Measurements from ENCODE around the gene SLC35C1. TPM values are rescaled to one million over a fixed set of nuclear protein-coding genes. Genes with fewer than 3 reads are reported as not detected.

Gene SLC35C1
- total RNA-seq, 1 experiment from 2014 or later: 8.9 TPM

GRCh38 chr11:45850446-45850845 is 45.5 kb downstream of the SLC35C1 start:
- Histone ChIP-seq H3K79me1 (ENCODE audit: insufficient read depth, low read depth, low read length, poor library complexity, severe bottlenecking) (no peaks in the 10 kb centered on the region), H4K91ac (ENCODE audit: insufficient read length, low read depth, low read length) (no peak overlapping the region), H3K18ac (ENCODE audit: insufficient read length, low read depth, low read length) (no peak overlapping the region), H2BK15ac (ENCODE audit: low read depth, low read length) (no peak overlapping the region), H3K14ac (ENCODE audit: insufficient read depth, low read length) (no peak overlapping the region), H2BK5ac (ENCODE audit: insufficient read length, low read length) (no peak overlapping the region), H4K8ac (replicated peaks; ENCODE audit: insufficient read length, low read depth, low read length) (no peak overlapping the region), H3K9me3 (ENCODE audit: control insufficient read depth, low read depth, low read length) (no peaks in the 10 kb centered on the region), H3T11ph (ENCODE audit: low read length) (no peak overlapping the region), H2BK12ac (ENCODE audit: insufficient read length, low read depth, low read length) (no peak overlapping the region), H3K56ac (ENCODE audit: insufficient read length, low read depth, low read length) (no peak overlapping the region), H2AFZ (ENCODE audit: low read length) (no peak overlapping the region), H3K27ac (ENCODE audit: insufficient read length, low read depth, low read length) (no peak overlapping the region), H3K9ac (ENCODE audit: extremely low read depth, insufficient read length, low read length) (no peak overlapping the region), H2BK20ac (ENCODE audit: low read depth, low read length, poor library complexity, severe bottlenecking) (no peak overlapping the region), H3K23ac (ENCODE audit: insufficient read length, low read depth, low read length) (no peak overlapping the region), H2BK120ac (ENCODE audit: low read depth, low read length, poor library complexity, severe bottlenecking) (no peak overlapping the region), H3K4me2 (ENCODE audit: insufficient read depth, insufficient read length, low read length) (no peak overlapping the region), H3K23me2 (ENCODE audit: insufficient read length, low read depth, low read length, poor library complexity, severe bottlenecking) (peaks cover 6% of the 10 kb centered on the region), H4K5ac (ENCODE audit: insufficient read length, low read depth, low read length) (no peak overlapping the region), H3K79me2 (ENCODE audit: insufficient read depth, low read length) (no peaks in the 10 kb centered on the region; the same call in 1 of the 2 replicates), H3K4me1 (ENCODE audit: insufficient read depth, low read length) (peaks cover 2% of the 10 kb centered on the region; the same call in 1 of the 2 replicates), H3K27me3 (ENCODE audit: insufficient read depth, low read length) (peaks cover 7% of the 10 kb centered on the region; the same call in 1 of the 2 replicates), H2AK5ac (ENCODE audit: insufficient read length, low read length) (no peak overlapping the region), H3K4ac (ENCODE audit: low read depth, low read length) (no peak overlapping the region), H4K20me1 (ENCODE audit: control insufficient read depth, insufficient read depth, insufficient read length) (no peaks in the 10 kb centered on the region)
- Mint-ChIP-seq H3K36me3 (ENCODE audit: insufficient read depth in 1 of 3, low read depth in 3 of 3) (peaks cover 0 to under 1% (median 0%) of the 10 kb centered on the region in 3 experiments; a peak in 2 of 7 replicates), H3K4me3 (no peak overlapping the region; a peak in 1 of 5 replicates), H3K27me3 (ENCODE audit: low read depth) (peaks cover 21% of the 10 kb centered on the region), H3K4me1 (peaks cover 45 to 51% of the 10 kb centered on the region in 2 experiments), H3K27ac (no peak overlapping the region), H3K9me3 (no peaks in the 10 kb centered on the region)
- TF ChIP-seq CTCF (conservative IDR thresholded peaks at IDR 0.05): no peak
- DNase-seq: no peak
- no CpG with 5 or more reads among the region's 2 CpGs for WGBS (ENCODE audit: extremely low coverage, insufficient read length, low lambda C conversion rate)

All from H9 (cell line).